Measurements from ENCODE around the gene PTPRG.

GRCh38 chr3:61871644-61872043 is 310.3 kb downstream of the PTPRG start:
- TF ChIP-seq EZH2phosphoT487 (IDR thresholded peaks at IDR 0.05; ENCODE audit: borderline replicate concordance, low read length) (no peak), CTCF (conservative IDR thresholded peaks at IDR 0.05; ENCODE audit: low read depth, low read length) (no peak), EZH2 (IDR thresholded peaks at IDR 0.05; ENCODE audit: low read length, unreplicated experiment) (no peak)

All from PC-3 (cell line).